ENCODE results near the gene DAPK2.

DNA sequence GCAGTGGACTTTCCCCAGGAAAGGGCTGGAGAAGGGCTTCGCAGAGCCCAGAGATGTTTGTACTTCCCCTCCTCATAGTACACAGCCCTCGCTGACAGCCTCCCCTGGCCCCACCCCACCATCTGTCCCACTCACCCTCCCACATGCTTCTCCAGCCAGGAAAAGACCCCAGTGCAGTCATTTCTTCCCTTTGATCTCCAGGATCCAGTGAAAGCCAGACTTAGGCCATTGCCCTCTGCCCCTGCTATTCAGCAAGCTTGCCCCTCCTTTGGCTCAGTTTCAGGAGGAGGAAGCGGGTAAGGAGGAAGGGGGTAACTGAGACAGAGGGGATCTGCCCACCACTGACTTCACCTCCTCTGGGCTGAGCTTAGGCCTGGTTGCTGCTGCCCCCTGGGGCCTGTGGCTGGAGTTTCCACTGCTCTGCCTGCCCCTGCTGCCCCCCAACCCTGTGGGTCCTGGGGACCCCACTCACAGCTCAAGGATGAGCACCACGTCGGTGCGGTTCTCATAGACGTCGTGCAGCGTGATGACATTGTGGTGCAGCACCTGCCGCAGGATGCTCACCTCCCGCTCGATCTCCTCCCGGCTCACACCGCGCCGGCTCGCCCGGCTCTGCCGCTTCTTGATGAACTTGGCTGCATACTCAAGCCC is 63.1 kb downstream of the DAPK2 start:
- TF ChIP-seq, protein P1, sequence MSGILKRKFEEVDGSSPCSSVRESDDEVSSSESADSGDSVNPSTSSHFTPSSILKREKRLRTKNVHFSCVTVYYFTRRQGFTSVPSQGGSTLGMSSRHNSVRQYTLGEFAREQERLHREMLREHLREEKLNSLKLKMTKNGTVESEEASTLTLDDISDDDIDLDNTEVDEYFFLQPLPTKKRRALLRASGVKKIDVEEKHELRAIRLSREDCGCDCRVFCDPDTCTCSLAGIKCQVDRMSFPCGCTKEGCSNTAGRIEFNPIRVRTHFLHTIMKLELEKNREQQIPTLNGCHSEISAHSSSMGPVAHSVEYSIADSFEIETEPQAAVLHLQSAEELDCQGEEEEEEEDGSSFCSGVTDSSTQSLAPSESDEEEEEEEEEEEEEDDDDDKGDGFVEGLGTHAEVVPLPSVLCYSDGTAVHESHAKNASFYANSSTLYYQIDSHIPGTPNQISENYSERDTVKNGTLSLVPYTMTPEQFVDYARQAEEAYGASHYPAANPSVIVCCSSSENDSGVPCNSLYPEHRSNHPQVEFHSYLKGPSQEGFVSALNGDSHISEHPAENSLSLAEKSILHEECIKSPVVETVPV (CRISPR knock-in tag; IDR thresholded peaks at IDR 0.05) = no peak
- TF ChIP-seq, protein P2, sequence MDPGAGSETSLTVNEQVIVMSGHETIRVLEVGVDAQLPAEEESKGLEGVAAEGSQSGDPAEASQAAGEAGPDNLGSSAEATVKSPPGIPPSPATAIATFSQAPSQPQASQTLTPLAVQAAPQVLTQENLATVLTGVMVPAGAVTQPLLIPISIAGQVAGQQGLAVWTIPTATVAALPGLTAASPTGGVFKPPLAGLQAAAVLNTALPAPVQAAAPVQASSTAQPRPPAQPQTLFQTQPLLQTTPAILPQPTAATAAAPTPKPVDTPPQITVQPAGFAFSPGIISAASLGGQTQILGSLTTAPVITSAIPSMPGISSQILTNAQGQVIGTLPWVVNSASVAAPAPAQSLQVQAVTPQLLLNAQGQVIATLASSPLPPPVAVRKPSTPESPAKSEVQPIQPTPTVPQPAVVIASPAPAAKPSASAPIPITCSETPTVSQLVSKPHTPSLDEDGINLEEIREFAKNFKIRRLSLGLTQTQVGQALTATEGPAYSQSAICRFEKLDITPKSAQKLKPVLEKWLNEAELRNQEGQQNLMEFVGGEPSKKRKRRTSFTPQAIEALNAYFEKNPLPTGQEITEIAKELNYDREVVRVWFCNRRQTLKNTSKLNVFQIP (CRISPR knock-in tag; IDR thresholded peaks at IDR 0.05; ENCODE audit: borderline replicate concordance, low read depth) = no peak
